ENCODE results near the gene PAPPA. TPM values are rescaled to one million over a fixed set of nuclear protein-coding genes. Genes with fewer than 3 reads are reported as not detected.

The PAPPA gene
- total RNA-seq, 1 donor from 2014 or later: 0.15 TPM

DNA sequence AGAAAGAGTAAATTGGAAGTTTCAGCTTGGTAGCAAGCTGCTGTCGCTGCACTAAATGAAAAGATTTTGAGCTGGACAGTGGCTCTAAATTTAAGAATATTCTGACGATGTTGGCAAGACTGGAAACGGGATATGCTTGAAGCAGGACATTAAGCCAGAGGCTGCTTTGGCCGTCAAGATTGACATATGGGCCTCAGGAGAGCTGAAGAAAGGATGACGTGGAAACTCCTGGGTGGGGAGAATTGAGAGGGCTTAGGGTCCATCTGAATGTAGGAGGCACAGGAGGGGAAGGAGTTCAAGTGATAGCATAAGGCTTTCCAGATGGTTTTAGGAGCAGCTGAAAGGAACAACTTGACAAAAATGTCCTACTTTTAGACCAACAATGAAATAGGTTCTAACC is 108.9 kb downstream of the PAPPA start:
- Mint-ChIP-seq H3K27ac (no peak overlapping the region), H3K36me3 (peaks cover 3% of the 10 kb centered on the region), H3K4me3 (no peak overlapping the region)

DNA sequence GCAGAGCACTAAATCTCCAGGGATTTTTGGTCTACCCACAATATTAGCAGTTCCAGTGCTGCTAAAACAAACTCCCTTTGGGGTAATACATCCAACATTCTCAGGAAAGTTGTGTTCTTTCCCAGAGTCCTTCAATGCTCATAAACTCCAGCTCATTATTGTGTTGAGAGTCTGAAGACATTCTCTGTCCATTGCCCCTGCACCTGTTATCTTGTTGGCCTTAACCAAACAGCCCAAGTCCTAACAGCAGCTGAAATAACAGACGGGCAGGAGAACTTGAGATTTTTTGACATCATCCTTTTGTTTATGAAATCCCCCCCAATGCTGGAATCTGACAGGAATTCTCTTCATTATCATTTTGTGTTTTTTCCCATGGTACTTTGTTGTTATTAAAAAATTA is 110.8 kb downstream of the PAPPA start:
- Histone ChIP-seq H3K36me3 (no peaks in the 10 kb centered on the region), H3K9me3 (ENCODE audit: low read depth) (no peaks in the 10 kb centered on the region), H3K27me3 (peaks cover 6% of the 10 kb centered on the region), H2AFZ (replicated peaks) (no peak overlapping the region), H3K4me2 (no peak overlapping the region), H3K9ac (no peak overlapping the region), H3K4me1 (no peaks in the 10 kb centered on the region), H3K27ac (no peak overlapping the region), H3K79me2 (ENCODE audit: low read depth) (no peaks in the 10 kb centered on the region), H4K20me1 (ENCODE audit: low read depth) (no peaks in the 10 kb centered on the region), H3F3A (ENCODE audit: low read depth) (no peaks in the 10 kb centered on the region), H3K4me3 (no peak overlapping the region)
- H3K27ac Mint-ChIP-seq: no peak overlapping the region
- no peak overlapping the region for H3K4me3 Mint-ChIP-seq
- H3K9me3 Mint-ChIP-seq: no peaks in the 10 kb centered on the region
- TF ChIP-seq EZH2phosphoT487 (IDR thresholded peaks at IDR 0.05): no peak
- TF ChIP-seq, protein P1, sequence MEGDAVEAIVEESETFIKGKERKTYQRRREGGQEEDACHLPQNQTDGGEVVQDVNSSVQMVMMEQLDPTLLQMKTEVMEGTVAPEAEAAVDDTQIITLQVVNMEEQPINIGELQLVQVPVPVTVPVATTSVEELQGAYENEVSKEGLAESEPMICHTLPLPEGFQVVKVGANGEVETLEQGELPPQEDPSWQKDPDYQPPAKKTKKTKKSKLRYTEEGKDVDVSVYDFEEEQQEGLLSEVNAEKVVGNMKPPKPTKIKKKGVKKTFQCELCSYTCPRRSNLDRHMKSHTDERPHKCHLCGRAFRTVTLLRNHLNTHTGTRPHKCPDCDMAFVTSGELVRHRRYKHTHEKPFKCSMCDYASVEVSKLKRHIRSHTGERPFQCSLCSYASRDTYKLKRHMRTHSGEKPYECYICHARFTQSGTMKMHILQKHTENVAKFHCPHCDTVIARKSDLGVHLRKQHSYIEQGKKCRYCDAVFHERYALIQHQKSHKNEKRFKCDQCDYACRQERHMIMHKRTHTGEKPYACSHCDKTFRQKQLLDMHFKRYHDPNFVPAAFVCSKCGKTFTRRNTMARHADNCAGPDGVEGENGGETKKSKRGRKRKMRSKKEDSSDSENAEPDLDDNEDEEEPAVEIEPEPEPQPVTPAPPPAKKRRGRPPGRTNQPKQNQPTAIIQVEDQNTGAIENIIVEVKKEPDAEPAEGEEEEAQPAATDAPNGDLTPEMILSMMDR (IDR thresholded peaks at IDR 0.05): no peak
- no peak for TF ChIP-seq EZH2 (IDR thresholded peaks at IDR 0.05)
- DNase-seq (ENCODE audit: low spot score): no peak
- peaks cover 2% of the 10 kb centered on the region for H3K4me1 Mint-ChIP-seq
- H3K36me3 Mint-ChIP-seq: peaks cover 7% of the 10 kb centered on the region
- H3K27me3 Mint-ChIP-seq (ENCODE audit: insufficient read depth, low read depth): no peaks in the 10 kb centered on the region

More for the DNA sequence above, 108.9 kb downstream of the PAPPA start:
- TF ChIP-seq, protein P1 (IDR thresholded peaks at IDR 0.05): no peak
- TF ChIP-seq EZH2 (IDR thresholded peaks at IDR 0.05): no peak
- no peak for TF ChIP-seq EZH2phosphoT487 (IDR thresholded peaks at IDR 0.05)
- Histone ChIP-seq H3F3A (ENCODE audit: low read depth) (no peaks in the 10 kb centered on the region), H3K27me3 (no peaks in the 10 kb centered on the region), H3K27ac (no peak overlapping the region), H3K79me2 (ENCODE audit: low read depth) (no peaks in the 10 kb centered on the region), H3K9ac (no peak overlapping the region), H3K4me2 (no peak overlapping the region), H3K4me1 (no peaks in the 10 kb centered on the region), H4K20me1 (ENCODE audit: low read depth) (no peaks in the 10 kb centered on the region), H3K36me3 (no peaks in the 10 kb centered on the region), H3K4me3 (no peak overlapping the region), H3K9me3 (ENCODE audit: low read depth) (no peaks in the 10 kb centered on the region), H2AFZ (replicated peaks) (no peak overlapping the region)
- DNase-seq (ENCODE audit: low spot score): no peak
- Mint-ChIP-seq H3K27me3 (ENCODE audit: insufficient read depth, low read depth) (no peaks in the 10 kb centered on the region), H3K4me1 (peaks cover 2% of the 10 kb centered on the region), H3K9me3 (no peaks in the 10 kb centered on the region)

DNA sequence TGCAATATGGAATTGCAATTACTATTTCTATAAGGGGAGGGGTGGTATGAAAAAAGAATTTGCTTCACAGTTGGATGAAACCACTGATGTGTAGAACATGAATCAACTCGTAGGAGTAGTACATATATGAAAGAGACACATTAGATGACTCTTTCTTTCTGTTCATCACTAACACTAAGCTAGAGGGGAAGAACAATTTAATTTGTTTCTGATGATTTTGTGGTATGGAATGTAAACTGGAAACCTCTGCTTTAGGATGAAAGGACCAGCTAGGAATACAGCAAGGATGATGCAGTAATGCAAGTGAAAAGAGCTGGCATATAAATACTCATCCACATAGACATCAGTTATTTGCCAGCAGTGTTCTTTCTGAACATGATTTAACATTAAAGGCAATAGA is 113.4 kb downstream of the PAPPA start:
- Histone ChIP-seq H2AFZ (replicated peaks) (no peak overlapping the region), H3K79me2 (ENCODE audit: low read depth) (no peaks in the 10 kb centered on the region)
- TF ChIP-seq, protein P1 (IDR thresholded peaks at IDR 0.05): no peak
- TF ChIP-seq EZH2phosphoT487 (IDR thresholded peaks at IDR 0.05): no peak
- TF ChIP-seq EZH2 (IDR thresholded peaks at IDR 0.05): no peak

More for the DNA sequence above, 113.4 kb downstream of the PAPPA start:
- Histone ChIP-seq H3K4me1 (peaks cover 20% of the 10 kb centered on the region), H3F3A (ENCODE audit: low read depth) (peaks cover 9% of the 10 kb centered on the region), H3K9ac (no peak overlapping the region), H3K4me2 (no peak overlapping the region), H3K36me3 (no peaks in the 10 kb centered on the region), H3K27me3 (peaks cover 26% of the 10 kb centered on the region), H3K4me3 (no peak overlapping the region), H3K27ac (no peak overlapping the region), H4K20me1 (ENCODE audit: low read depth) (peaks cover 3% of the 10 kb centered on the region), H3K9me3 (ENCODE audit: low read depth) (no peaks in the 10 kb centered on the region)
- H3K36me3 Mint-ChIP-seq: peaks cover 14% of the 10 kb centered on the region
- no peak overlapping the region for H3K4me3 Mint-ChIP-seq
- H3K9me3 Mint-ChIP-seq: no peaks in the 10 kb centered on the region
- H3K4me1 Mint-ChIP-seq: peaks cover 13% of the 10 kb centered on the region
- peaks cover 2% of the 10 kb centered on the region for H3K27me3 Mint-ChIP-seq (ENCODE audit: insufficient read depth, low read depth)
- H3K27ac Mint-ChIP-seq: no peak overlapping the region
- no peak for DNase-seq (ENCODE audit: low spot score)

Measured in neural progenitor cell (in vitro differentiated cells).